SH-SY5Y (cell line): ENCODE results near the gene SNAPC2.

Experiments used
- GATA2 ChIP-seq: IDR thresholded peaks from 2 replicates; pipeline ENCODE4 v1.6.1; 2011; ENCODE audit warnings: mild to moderate bottlenecking, low read depth, low read length
- GATA3 ChIP-seq: IDR thresholded peaks from 2 replicates; pipeline ENCODE4 v1.6.1; 2011; ENCODE audit warnings: low read depth, mild to moderate bottlenecking, low read length, moderate library complexity

SNAPC2 gene

GRCh38 chr19:7902796-7903243 lies 17.3 kb upstream of the SNAPC2 start:
- TF ChIP-seq GATA3 (no peak), GATA2 (no peak)

GRCh38 chr19:7903244-7904073 lies 16.7 kb upstream of the SNAPC2 start, which contains the start of gene MAP2K7:
Gene MAP2K7, plus strand, starts transcription at chr19:7903877. Its CDS starts 68 bp downstream, at chr19:7903945.
- TF ChIP-seq GATA2 (no peak; the same call in 1 of the 2 replicates), GATA3 (no peak)

- TF ChIP-seq GATA3 (no peak), GATA2 (no peak)
Observed at GRCh38 chr19:7904074-7905020, 15.8 kb upstream of the SNAPC2 start.

- TF ChIP-seq GATA3 (no peak), GATA2 (no peak)
Observed at GRCh38 chr19:7905268-7905667, 14.9 kb upstream of the SNAPC2 start.

- TF ChIP-seq GATA3 (no peak), GATA2 (no peak)
Observed at GRCh38 chr19:7905859-7906258, 14.3 kb upstream of the SNAPC2 start.

- TF ChIP-seq GATA2 = no peak
- TF ChIP-seq GATA3 = no peak
Observed at GRCh38 chr19:7907122-7907521, 13.0 kb upstream of the SNAPC2 start.

GRCh38 chr19:7907544-7907943 lies 12.6 kb upstream of the SNAPC2 start:
- TF ChIP-seq GATA3 = no peak

- TF ChIP-seq GATA3 (no peak), GATA2 (no peak)
Observed at GRCh38 chr19:7908078-7908699, 11.9 kb upstream of the SNAPC2 start.

GRCh38 chr19:7908742-7909461 lies 11.2 kb upstream of the SNAPC2 start:
- TF ChIP-seq GATA3 (no peak), GATA2 (no peak)

- TF ChIP-seq GATA3 (no peak), GATA2 (no peak)
Observed at GRCh38 chr19:7909471-7910067, 10.6 kb upstream of the SNAPC2 start.

GRCh38 chr19:7910321-7911161 lies 9.6 kb upstream of the SNAPC2 start:
- TF ChIP-seq GATA3 (no peak), GATA2 (no peak)

GRCh38 chr19:7911508-7912143 lies 8.5 kb upstream of the SNAPC2 start:
- TF ChIP-seq GATA3 (no peak), GATA2 (no peak)
